ENCODE data around the gene CAPZB.
A peak's percentile ranks its signal among the peaks of the same experiment; 100 is the strongest.
"Not testable (repeated sequence)": the region's sequence is repeated elsewhere in the genome, so short reads cannot be mapped to it uniquely, and the experiment has no call there.

The CAPZB gene

GRCh38 chr1:19485362-19486187 lies at the start of gene CAPZB:
Gene CAPZB, minus strand, starts transcription at chr1:19485539. Its CDS starts 101 bp downstream, at chr1:19485438.
- peak within 1 kb of the TSS; percentile 96 for H3K4me3 ChIP-seq (ENCODE audit: low read length)

DNA sequence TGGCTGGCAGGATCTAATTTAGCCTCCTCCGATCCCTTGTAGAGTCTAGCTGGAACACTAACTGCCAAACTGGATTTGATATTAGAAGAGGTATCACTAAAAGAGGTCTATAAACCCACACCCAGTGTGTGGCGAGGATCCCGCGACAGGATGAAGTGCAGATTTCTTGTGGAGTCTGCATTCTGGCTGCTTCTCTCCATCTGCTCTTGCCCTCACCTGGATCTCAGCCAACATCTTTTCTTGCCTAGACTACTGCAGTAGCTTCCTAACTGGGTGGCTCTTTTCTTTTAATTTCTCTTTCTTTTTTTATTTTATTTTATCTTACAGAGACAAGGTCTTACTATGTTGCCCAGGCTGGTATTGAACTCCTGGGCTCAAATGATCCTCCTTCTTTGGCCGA lies 48.9 kb upstream of the CAPZB start:
- no peak overlapping the region for H3K9ac ChIP-seq (ENCODE audit: low read depth, low read length)
- no peaks in the 10 kb centered on the region for H3K27me3 ChIP-seq (ENCODE audit: insufficient read depth, low read length)
- no peaks in the 10 kb centered on the region; the same call in 1 of the 2 replicates for H3K9me3 ChIP-seq (ENCODE audit: insufficient read depth, low read depth, low read length)
- no peak overlapping the region for H3K4me3 ChIP-seq (ENCODE audit: low read length)
- no peaks in the 10 kb centered on the region for H3K4me1 ChIP-seq (ENCODE audit: insufficient read depth, low read length)
- H3K27ac ChIP-seq (ENCODE audit: low read length): no peak overlapping the region
- H3K36me3 ChIP-seq (ENCODE audit: insufficient read depth, low read depth, low read length): no peaks in the 10 kb centered on the region

More at GRCh38 chr1:19485362-19486187, at the start of gene CAPZB:
- H3K9me3 ChIP-seq (ENCODE audit: insufficient read depth, low read depth, low read length): no peaks in the 10 kb centered on the region
- peak within 1 kb of the TSS; percentile 98 for H3K9ac ChIP-seq (ENCODE audit: low read depth, low read length)
- H3K36me3 ChIP-seq (ENCODE audit: insufficient read depth, low read depth, low read length): peaks cover 20% of the 10 kb centered on the region
- peak within 1 kb of the TSS; percentile 98 for H3K27ac ChIP-seq (ENCODE audit: low read length)
- no peaks in the 10 kb centered on the region for H3K27me3 ChIP-seq (ENCODE audit: insufficient read depth, low read length)
- H3K4me1 ChIP-seq (ENCODE audit: insufficient read depth, low read length): peaks cover 39% of the 10 kb centered on the region

DNA sequence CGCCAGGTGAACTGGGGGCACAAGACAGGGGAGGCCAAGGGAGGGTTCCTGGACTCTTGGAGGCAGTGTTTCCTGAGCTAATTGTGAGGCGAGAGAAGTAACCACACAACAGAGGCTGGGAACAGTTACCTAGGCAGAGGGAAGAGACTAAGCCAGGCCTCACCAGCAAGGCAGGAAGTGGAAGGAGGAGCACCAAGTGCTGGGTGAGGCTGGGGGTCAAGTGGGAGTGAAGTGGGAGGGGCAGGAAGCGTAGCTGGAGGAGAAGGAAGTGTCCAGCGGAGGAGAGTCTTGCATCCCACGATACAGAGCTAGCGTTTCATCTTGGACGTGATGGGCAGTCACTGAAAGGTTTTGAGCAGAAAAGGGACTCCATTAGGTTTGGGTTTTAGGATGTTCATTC lies 48.3 kb upstream of the CAPZB start:
- H3K27me3 ChIP-seq (ENCODE audit: insufficient read depth, low read length): no peaks in the 10 kb centered on the region
- no peak overlapping the region for H3K4me3 ChIP-seq (ENCODE audit: low read length)
- H3K36me3 ChIP-seq (ENCODE audit: insufficient read depth, low read depth, low read length): no peaks in the 10 kb centered on the region
- no peak overlapping the region for H3K27ac ChIP-seq (ENCODE audit: low read length)
- no peaks in the 10 kb centered on the region; the same call in 1 of the 2 replicates for H3K9me3 ChIP-seq (ENCODE audit: insufficient read depth, low read depth, low read length)
- H3K4me1 ChIP-seq (ENCODE audit: insufficient read depth, low read length): no peaks in the 10 kb centered on the region
- no peak overlapping the region for H3K9ac ChIP-seq (ENCODE audit: low read depth, low read length)

GRCh38 chr1:19532519-19532918 lies 47.2 kb upstream of the CAPZB start:
- Histone ChIP-seq H3K4me1 (ENCODE audit: insufficient read depth, low read length) (no peaks in the 10 kb centered on the region), H3K9ac (ENCODE audit: low read depth, low read length) (no peak overlapping the region), H3K4me3 (ENCODE audit: low read length) (no peak overlapping the region), H3K27me3 (ENCODE audit: insufficient read depth, low read length) (no peaks in the 10 kb centered on the region), H3K9me3 (ENCODE audit: insufficient read depth, low read depth, low read length) (no peaks in the 10 kb centered on the region; the same call in 1 of the 2 replicates), H3K27ac (ENCODE audit: low read length) (no peak overlapping the region), H3K36me3 (ENCODE audit: insufficient read depth, low read depth, low read length) (no peaks in the 10 kb centered on the region)

GRCh38 chr1:19529664-19530063 lies 44.3 kb upstream of the CAPZB start:
- Histone ChIP-seq H3K4me1 (ENCODE audit: insufficient read depth, low read length) (no peaks in the 10 kb centered on the region), H3K27me3 (ENCODE audit: insufficient read depth, low read length) (no peaks in the 10 kb centered on the region), H3K4me3 (ENCODE audit: low read length) (no peak overlapping the region), H3K9me3 (ENCODE audit: insufficient read depth, low read depth, low read length) (no peaks in the 10 kb centered on the region), H3K36me3 (ENCODE audit: insufficient read depth, low read depth, low read length) (no peaks in the 10 kb centered on the region), H3K9ac (ENCODE audit: low read depth, low read length) (no peak overlapping the region), H3K27ac (ENCODE audit: low read length) (no peak overlapping the region)

DNA sequence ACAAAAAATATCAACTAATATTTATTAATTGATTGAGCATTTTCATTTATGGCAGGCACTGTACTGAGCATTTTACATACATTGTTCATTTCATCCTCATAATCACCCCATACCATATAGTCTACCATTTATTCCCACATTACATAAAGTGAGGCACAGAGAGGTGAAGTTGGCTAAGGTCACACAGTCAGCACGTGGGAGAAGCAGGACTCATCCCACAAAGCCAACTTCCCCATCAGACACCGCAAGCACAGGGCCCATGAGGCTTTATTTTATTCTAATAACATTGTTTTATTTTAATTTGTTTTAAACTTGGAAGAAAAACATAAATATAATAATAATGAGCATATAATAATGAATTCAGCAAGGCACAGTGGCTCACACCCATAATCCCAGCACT lies 43.1 kb upstream of the CAPZB start:
- Histone ChIP-seq H3K36me3 (ENCODE audit: insufficient read depth, low read depth, low read length) (no peaks in the 10 kb centered on the region), H3K4me3 (ENCODE audit: low read length) (no peak overlapping the region), H3K9me3 (ENCODE audit: insufficient read depth, low read depth, low read length) (no peaks in the 10 kb centered on the region), H3K27ac (ENCODE audit: low read length) (no peak overlapping the region), H3K9ac (ENCODE audit: low read depth, low read length) (no peak overlapping the region), H3K4me1 (ENCODE audit: insufficient read depth, low read length) (no peaks in the 10 kb centered on the region), H3K27me3 (ENCODE audit: insufficient read depth, low read length) (no peaks in the 10 kb centered on the region)

DNA sequence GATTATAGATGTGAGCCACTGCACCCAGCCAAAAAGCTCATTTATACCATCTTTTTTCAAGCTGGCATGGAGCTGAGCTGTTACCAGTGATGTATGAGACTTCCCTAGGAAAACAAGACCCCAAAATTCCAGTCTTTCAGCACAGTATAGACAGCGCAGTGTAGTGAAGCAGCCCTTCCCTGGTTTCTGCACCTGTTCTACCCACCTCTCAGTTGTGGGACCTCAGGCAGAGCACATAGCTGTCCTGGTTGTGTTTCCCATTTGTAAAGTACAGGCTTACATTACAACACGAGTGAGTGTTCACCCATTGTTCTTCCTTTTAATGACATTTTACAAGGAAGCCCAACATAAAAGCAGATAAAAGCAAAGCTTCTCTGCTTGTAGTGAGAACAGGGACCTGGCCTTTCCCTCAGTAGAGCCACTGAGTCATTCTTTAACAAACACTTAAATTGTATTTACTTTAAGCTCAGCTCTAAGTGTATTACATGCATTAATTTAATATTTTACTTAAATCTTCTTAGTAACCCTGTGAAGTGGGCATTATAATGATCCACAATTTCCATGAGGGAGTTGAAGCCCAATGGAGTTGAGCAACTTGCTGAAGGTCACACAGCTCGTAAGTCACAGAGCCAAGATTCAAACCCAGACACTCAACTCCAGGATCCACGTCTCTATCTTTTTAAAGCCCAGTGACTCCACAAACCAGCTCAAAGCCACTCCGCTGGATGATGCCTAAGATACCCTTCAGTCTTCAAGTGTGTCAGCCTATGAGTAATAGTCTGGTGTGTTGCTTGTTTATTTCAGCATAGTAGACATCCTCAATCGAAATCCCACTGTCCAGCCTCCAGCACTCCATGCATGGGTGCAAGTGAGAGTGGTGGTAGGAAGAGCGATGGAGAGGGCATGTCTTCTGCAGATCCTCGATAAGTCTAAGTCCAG lies 40.5 kb upstream of the CAPZB start:
- no peaks in the 10 kb centered on the region for H3K9me3 ChIP-seq (ENCODE audit: insufficient read depth, low read depth, low read length)
- no peaks in the 10 kb centered on the region for H3K4me1 ChIP-seq (ENCODE audit: insufficient read depth, low read length)
- no peak overlapping the region for H3K27ac ChIP-seq (ENCODE audit: low read length)
- no peak overlapping the region for H3K4me3 ChIP-seq (ENCODE audit: low read length)
- H3K9ac ChIP-seq (ENCODE audit: low read depth, low read length): no peak overlapping the region
- no peaks in the 10 kb centered on the region for H3K36me3 ChIP-seq (ENCODE audit: insufficient read depth, low read depth, low read length)
- no peaks in the 10 kb centered on the region for H3K27me3 ChIP-seq (ENCODE audit: insufficient read depth, low read length)

DNA sequence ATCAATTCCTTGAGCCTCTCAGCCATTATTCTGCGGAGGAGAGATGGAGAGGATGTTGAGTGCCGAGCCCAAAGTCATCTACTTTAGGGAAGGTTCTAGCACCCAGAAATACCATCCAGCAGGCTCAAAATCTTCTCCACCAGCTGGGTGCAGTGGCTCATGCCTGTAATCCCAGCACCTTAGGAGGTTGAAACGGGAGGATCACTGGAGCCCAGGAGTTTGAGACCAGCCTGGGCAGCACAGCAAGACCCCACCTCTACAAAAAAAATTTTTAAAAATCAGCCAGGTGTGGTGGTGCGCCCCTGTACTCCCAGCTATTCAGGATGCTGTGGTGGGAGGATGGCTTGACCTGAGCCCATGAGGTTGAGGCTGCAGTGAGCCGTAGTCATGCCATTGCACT lies 39.5 kb upstream of the CAPZB start:
- Histone ChIP-seq H3K27ac (ENCODE audit: low read length) (no peak overlapping the region), H3K36me3 (ENCODE audit: insufficient read depth, low read depth, low read length) (no peaks in the 10 kb centered on the region), H3K4me3 (ENCODE audit: low read length) (no peak overlapping the region), H3K9me3 (ENCODE audit: insufficient read depth, low read depth, low read length) (no peaks in the 10 kb centered on the region), H3K9ac (ENCODE audit: low read depth, low read length) (no peak overlapping the region), H3K27me3 (ENCODE audit: insufficient read depth, low read length) (no peaks in the 10 kb centered on the region), H3K4me1 (ENCODE audit: insufficient read depth, low read length) (no peaks in the 10 kb centered on the region)

DNA sequence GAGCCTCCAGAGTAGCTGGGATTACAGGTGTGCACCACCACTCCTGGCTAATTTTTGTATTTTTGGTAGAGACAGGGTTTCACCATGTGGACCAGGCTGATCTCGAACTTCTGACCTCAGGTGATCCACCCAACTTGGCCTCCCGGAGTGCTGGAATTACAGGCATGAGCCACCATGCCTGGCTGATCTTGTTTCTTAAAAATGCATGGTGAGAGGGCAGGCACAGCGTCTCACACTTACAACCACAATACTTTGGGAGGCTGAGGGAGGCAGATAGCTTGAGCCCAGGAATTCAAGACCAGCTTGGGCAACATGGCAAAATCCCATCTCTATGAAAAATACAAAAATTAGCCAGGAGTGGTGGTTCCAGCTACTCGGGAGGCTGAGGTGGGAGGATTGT lies 37.2 kb upstream of the CAPZB start:
- not testable (repeated sequence) for H3K4me1 ChIP-seq (ENCODE audit: insufficient read depth, low read length); H3K27ac ChIP-seq (ENCODE audit: low read length); H3K36me3 ChIP-seq (ENCODE audit: insufficient read depth, low read depth, low read length); H3K4me3 ChIP-seq (ENCODE audit: low read length); H3K9me3 ChIP-seq (ENCODE audit: insufficient read depth, low read depth, low read length); H3K27me3 ChIP-seq (ENCODE audit: insufficient read depth, low read length); H3K9ac ChIP-seq (ENCODE audit: low read depth, low read length)

DNA sequence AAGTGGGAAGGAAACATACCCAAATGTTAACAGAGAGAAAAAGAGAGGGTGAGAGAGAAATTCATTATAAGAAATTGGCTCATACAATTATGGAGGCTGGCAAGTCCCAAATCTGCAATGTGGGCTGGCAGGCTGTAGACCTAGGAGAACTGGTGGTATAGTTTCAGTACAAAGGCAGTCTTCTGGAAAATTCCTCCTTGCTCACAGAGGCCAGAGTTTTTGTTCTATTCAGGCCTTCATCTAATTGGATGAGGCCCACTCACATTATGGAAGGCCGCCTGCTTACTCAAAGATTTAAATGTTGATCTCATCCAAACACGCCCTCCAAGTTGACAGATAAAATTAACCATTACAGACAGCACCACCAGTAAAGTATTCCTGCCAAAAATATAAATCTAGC lies 36.1 kb upstream of the CAPZB start:
- Histone ChIP-seq H3K27ac (ENCODE audit: low read length) (no peak overlapping the region), H3K9ac (ENCODE audit: low read depth, low read length) (no peak overlapping the region), H3K9me3 (ENCODE audit: insufficient read depth, low read depth, low read length) (no peaks in the 10 kb centered on the region), H3K4me3 (ENCODE audit: low read length) (no peak overlapping the region), H3K27me3 (ENCODE audit: insufficient read depth, low read length) (no peaks in the 10 kb centered on the region), H3K36me3 (ENCODE audit: insufficient read depth, low read depth, low read length) (no peaks in the 10 kb centered on the region), H3K4me1 (ENCODE audit: insufficient read depth, low read length) (no peaks in the 10 kb centered on the region)

GRCh38 chr1:19517017-19517416 lies 31.7 kb upstream of the CAPZB start:
- Histone ChIP-seq H3K9ac (ENCODE audit: low read depth, low read length) (no peak overlapping the region), H3K27me3 (ENCODE audit: insufficient read depth, low read length) (no peaks in the 10 kb centered on the region), H3K4me1 (ENCODE audit: insufficient read depth, low read length) (no peaks in the 10 kb centered on the region), H3K4me3 (ENCODE audit: low read length) (no peak overlapping the region), H3K36me3 (ENCODE audit: insufficient read depth, low read depth, low read length) (no peaks in the 10 kb centered on the region), H3K9me3 (ENCODE audit: insufficient read depth, low read depth, low read length) (no peaks in the 10 kb centered on the region), H3K27ac (ENCODE audit: low read length) (no peak overlapping the region)

All from iPS-20b (cell line).